ENCODE measurements around the gene PBX3. TPM values are rescaled to one million over a fixed set of nuclear protein-coding genes. Genes with fewer than 3 reads are reported as not detected.

The PBX3 gene
- total RNA-seq, 1 experiment from 2014 or later: 7.7 TPM

GRCh38 chr9:125835655-125836054 lies 88.5 kb downstream of the PBX3 start:
- H3K27me3 Mint-ChIP-seq (ENCODE audit: insufficient read depth, unreplicated experiment): no peaks in the 10 kb centered on the region
- CTCF ChIA-PET: no interaction called here
- POLR2A ChIA-PET: no interaction called here

GRCh38 chr9:125839317-125839716 lies 92.1 kb downstream of the PBX3 start:
- Mint-ChIP-seq H3K36me3 (ENCODE audit: insufficient read depth, unreplicated experiment) (no peaks in the 10 kb centered on the region), H3K4me1 (ENCODE audit: low read depth, unreplicated experiment) (no peaks in the 10 kb centered on the region), H3K27ac (ENCODE audit: unreplicated experiment) (no peak overlapping the region), H3K4me3 (ENCODE audit: unreplicated experiment) (no peak overlapping the region), H3K9me3 (ENCODE audit: unreplicated experiment) (no peaks in the 10 kb centered on the region), H3K27me3 (ENCODE audit: insufficient read depth, unreplicated experiment) (peaks cover 2% of the 10 kb centered on the region)
- Histone ChIP-seq H3K4me3 (ENCODE audit: low read depth, low read length) (no peak overlapping the region), H3K9me3 (no peaks in the 10 kb centered on the region), H3K4me1 (no peaks in the 10 kb centered on the region), H3K27me3 (replicated peaks; ENCODE audit: control insufficient read depth, insufficient read depth, low read length) (no peaks in the 10 kb centered on the region), H3K36me3 (ENCODE audit: control insufficient read depth, insufficient read depth, low read length) (no peaks in the 10 kb centered on the region)
- intact Hi-C loops (cut with micrococcal nuclease; ENCODE audit: unreplicated experiment): no loop called here
- no TSS peak for BruUV-seq (replicated peaks)
- TF ChIP-seq CTCF (IDR thresholded peaks at IDR 0.05; ENCODE audit: insufficient read depth in 1 of 2, low read depth in 1 of 2, low read length in 1 of 2, severe bottlenecking in 1 of 2, unreplicated experiment in 1 of 2): no peak
- ChIA-PET CTCF (no interaction called here), POLR2A (no interaction called here)
- DNase-seq: no peak

More at GRCh38 chr9:125835655-125836054, 88.5 kb downstream of the PBX3 start:
- no peaks in the 10 kb centered on the region for H3K27me3 ChIP-seq (replicated peaks; ENCODE audit: control insufficient read depth, insufficient read depth, low read length)
- no peak for DNase-seq
- no peaks in the 10 kb centered on the region for H3K9me3 ChIP-seq
- no TSS peak for BruUV-seq (replicated peaks)
- H3K36me3 ChIP-seq (ENCODE audit: control insufficient read depth, insufficient read depth, low read length): no peaks in the 10 kb centered on the region
- Mint-ChIP-seq H3K36me3 (ENCODE audit: insufficient read depth, unreplicated experiment) (no peaks in the 10 kb centered on the region), H3K27ac (ENCODE audit: unreplicated experiment) (no peak overlapping the region), H3K4me1 (ENCODE audit: low read depth, unreplicated experiment) (no peaks in the 10 kb centered on the region), H3K9me3 (ENCODE audit: unreplicated experiment) (no peaks in the 10 kb centered on the region), H3K4me3 (ENCODE audit: unreplicated experiment) (no peak overlapping the region)
- no peaks in the 10 kb centered on the region for H3K4me1 ChIP-seq
- no peak for TF ChIP-seq CTCF (IDR thresholded peaks at IDR 0.05; ENCODE audit: insufficient read depth in 1 of 2, low read depth in 1 of 2, low read length in 1 of 2, severe bottlenecking in 1 of 2, unreplicated experiment in 1 of 2)
- no peak overlapping the region for H3K4me3 ChIP-seq (ENCODE audit: low read depth, low read length)
- intact Hi-C loops (cut with micrococcal nuclease; ENCODE audit: unreplicated experiment): no loop called here

GRCh38 chr9:125841444-125841843 lies 94.3 kb downstream of the PBX3 start:
- Histone ChIP-seq H3K27me3 (replicated peaks; ENCODE audit: control insufficient read depth, insufficient read depth, low read length) (no peaks in the 10 kb centered on the region), H3K36me3 (ENCODE audit: control insufficient read depth, insufficient read depth, low read length) (no peaks in the 10 kb centered on the region), H3K4me3 (ENCODE audit: low read depth, low read length) (no peak overlapping the region), H3K4me1 (no peaks in the 10 kb centered on the region), H3K9me3 (no peaks in the 10 kb centered on the region)
- BruUV-seq (replicated peaks): no TSS peak
- intact Hi-C loops (cut with micrococcal nuclease; ENCODE audit: unreplicated experiment): no loop called here
- CTCF ChIA-PET: no interaction called here
- H3K36me3 Mint-ChIP-seq (ENCODE audit: insufficient read depth, unreplicated experiment): no peaks in the 10 kb centered on the region
- H3K27me3 Mint-ChIP-seq (ENCODE audit: insufficient read depth, unreplicated experiment): peaks cover 2% of the 10 kb centered on the region
- POLR2A ChIA-PET: no interaction called here
- H3K27ac Mint-ChIP-seq (ENCODE audit: unreplicated experiment): no peak overlapping the region
- H3K4me1 Mint-ChIP-seq (ENCODE audit: low read depth, unreplicated experiment): no peaks in the 10 kb centered on the region
- TF ChIP-seq CTCF (IDR thresholded peaks at IDR 0.05; ENCODE audit: insufficient read depth in 1 of 2, low read depth in 1 of 2, low read length in 1 of 2, severe bottlenecking in 1 of 2, unreplicated experiment in 1 of 2): no peak
- no peaks in the 10 kb centered on the region for H3K9me3 Mint-ChIP-seq (ENCODE audit: unreplicated experiment)
- no peak for DNase-seq
- H3K4me3 Mint-ChIP-seq (ENCODE audit: unreplicated experiment): no peak overlapping the region

Measured in Caco-2 (cell line).